Lower leg skin (tissue), 3 donors: Measurements from ENCODE around the gene BICD2.
"Not testable (repeated sequence)": the region's sequence is repeated elsewhere in the genome, so short reads cannot be mapped to it uniquely, and the experiment has no call there.

Experiments
- CTCF ChIP-seq, 3 donors: fragments of 450-650 bp; IDR thresholded peaks; one replicate each; pipeline ENCODE4 v1.5.1; 2016; ENCODE audit warnings: antibody characterized with exemption in 3 of 3, mild to moderate bottlenecking in 3 of 3, moderate library complexity in 2 of 3
- POLR2A ChIP-seq, 2 donors: fragments of 450-650 bp; IDR thresholded peaks; one replicate each; pipeline ENCODE4 v1.6.1; 2016 to 2017; ENCODE audit warnings: antibody characterized with exemption in 2 of 2, mild to moderate bottlenecking in 1 of 2, moderate library complexity in 1 of 2

GRCh38 chr9:92809629-92810326 is 45.1 kb upstream of the BICD2 start:
- not testable (repeated sequence) for TF ChIP-seq POLR2A, CTCF (IDR thresholded peaks at IDR 0.05)
